ENCODE results near the gene R3HDM4. TPM values are rescaled to one million over a fixed set of nuclear protein-coding genes. Genes with fewer than 3 reads are reported as not detected.

The R3HDM4 gene
- total and polyA plus RNA-seq, 2 donors (not counting 3 experiments of a cell fraction or from before 2014, with no cell fraction given), result 51.8 to 53.9 TPM

GRCh38 chr19:947090-947706 lies 34.2 kb upstream of the R3HDM4 start:
- FAIRE-seq (no peak), DNase-seq (ENCODE audit: low read depth, low spot score) (no peak)
- H4K20me1 ChIP-seq (replicated peaks; ENCODE audit: control insufficient read depth, extremely low read depth, insufficient read depth, low read length), result no peaks in the 10 kb centered on the region
- H2AFZ ChIP-seq (ENCODE audit: low read depth, low read length), result no peak overlapping the region
- H3K27ac ChIP-seq (ENCODE audit: insufficient read depth, low read depth, low read length), result no peak overlapping the region
- no peak for TF ChIP-seq EZH2 (IDR thresholded peaks at IDR 0.05; ENCODE audit: borderline replicate concordance, low read depth, low read length, severe bottlenecking)
- no peak for TF ChIP-seq GATA2 (IDR thresholded peaks at IDR 0.05; ENCODE audit: insufficient read depth, insufficient read length, low read depth, low read length)
- no peak for TF ChIP-seq JUN (IDR thresholded peaks at IDR 0.05; ENCODE audit: borderline replicate concordance, insufficient read depth, insufficient read length, low read depth)
- no peak for TF ChIP-seq POLR2A (IDR thresholded peaks at IDR 0.05; ENCODE audit: low read depth, low read length)
- TF ChIP-seq FOS (IDR thresholded peaks at IDR 0.05; ENCODE audit: borderline replicate concordance, insufficient read depth, low read length), result no peak
- no peak for TF ChIP-seq MAX (IDR thresholded peaks at IDR 0.05; ENCODE audit: insufficient read depth, insufficient read length)
- TF ChIP-seq, protein P1, sequence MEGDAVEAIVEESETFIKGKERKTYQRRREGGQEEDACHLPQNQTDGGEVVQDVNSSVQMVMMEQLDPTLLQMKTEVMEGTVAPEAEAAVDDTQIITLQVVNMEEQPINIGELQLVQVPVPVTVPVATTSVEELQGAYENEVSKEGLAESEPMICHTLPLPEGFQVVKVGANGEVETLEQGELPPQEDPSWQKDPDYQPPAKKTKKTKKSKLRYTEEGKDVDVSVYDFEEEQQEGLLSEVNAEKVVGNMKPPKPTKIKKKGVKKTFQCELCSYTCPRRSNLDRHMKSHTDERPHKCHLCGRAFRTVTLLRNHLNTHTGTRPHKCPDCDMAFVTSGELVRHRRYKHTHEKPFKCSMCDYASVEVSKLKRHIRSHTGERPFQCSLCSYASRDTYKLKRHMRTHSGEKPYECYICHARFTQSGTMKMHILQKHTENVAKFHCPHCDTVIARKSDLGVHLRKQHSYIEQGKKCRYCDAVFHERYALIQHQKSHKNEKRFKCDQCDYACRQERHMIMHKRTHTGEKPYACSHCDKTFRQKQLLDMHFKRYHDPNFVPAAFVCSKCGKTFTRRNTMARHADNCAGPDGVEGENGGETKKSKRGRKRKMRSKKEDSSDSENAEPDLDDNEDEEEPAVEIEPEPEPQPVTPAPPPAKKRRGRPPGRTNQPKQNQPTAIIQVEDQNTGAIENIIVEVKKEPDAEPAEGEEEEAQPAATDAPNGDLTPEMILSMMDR (IDR thresholded peaks at IDR 0.05; ENCODE audit: extremely low read depth in 1 of 2, insufficient read depth in 1 of 2, low read depth in 1 of 2, low read length in 2 of 2), result no peak
- no peak for TF ChIP-seq POLR2AphosphoS5 (IDR thresholded peaks at IDR 0.05; ENCODE audit: insufficient read depth, low read depth, low read length)
- TF ChIP-seq MYC (IDR thresholded peaks at IDR 0.05; ENCODE audit: low read depth, low read length), result no peak
- dilution Hi-C loops (cut with MboI; ENCODE audit: extremely low pct_ligation_motif_present, low sequenced_read_pairs), result no loop called here
- BruUV-seq (replicated peaks), result no TSS peak
- intact Hi-C loops (cut with micrococcal nuclease), result no loop called here
- no peak overlapping the region for H3K4me2 ChIP-seq (ENCODE audit: insufficient read depth, low read length)
- ChIA-PET POLR2A (no interaction called here), CTCF (no interaction called here)
- H3K27me3 ChIP-seq (ENCODE audit: control insufficient read depth in 2 of 2, insufficient read depth in 2 of 2, low read length in 2 of 2), result no peaks in the 10 kb centered on the region
- no peak overlapping the region for H3K9ac ChIP-seq (replicated peaks; ENCODE audit: extremely low read depth, insufficient read depth, low read length)
- H3K9me1 ChIP-seq (replicated peaks; ENCODE audit: control insufficient read depth, extremely low read depth, insufficient read depth, low read length), result no peaks in the 10 kb centered on the region
- H3K4me1 ChIP-seq (ENCODE audit: control insufficient read depth, extremely low read depth, insufficient read depth, low read length), result peaks cover 4% of the 10 kb centered on the region
- H3K79me2 ChIP-seq (ENCODE audit: control insufficient read depth, insufficient read depth, low read length), result no peaks in the 10 kb centered on the region
- no peaks in the 10 kb centered on the region for H3K36me3 ChIP-seq (ENCODE audit: control insufficient read depth in 2 of 2, extremely low read depth in 1 of 2, insufficient read depth in 2 of 2, low read length in 2 of 2)
- H3K9me3 ChIP-seq (replicated peaks; ENCODE audit: control insufficient read depth, insufficient read depth, low read length), result no peaks in the 10 kb centered on the region
- H3K4me3 ChIP-seq (replicated peaks in 1 of 3; ENCODE audit: insufficient read depth in 1 of 3, low read depth in 1 of 3, low read length in 3 of 3), result no peak overlapping the region

Measured in endothelial cell of umbilical vein (primary cell).